HL-60/S4 treated with retinoic acid at 250 ng/mL for 4 days and 3 days (cell line): ENCODE results near the gene TCHH.
"Not testable (repeated sequence)": the region's sequence is repeated elsewhere in the genome, so short reads cannot be mapped to it uniquely, and the experiment has no call there.

ENCODE experiments used
- in situ Hi-C: fragments of 300-500 bp; cut with MboI; formaldehyde crosslinking; loops from 2 replicates; pipeline ENCODE4 v1.7.0; 2022; ENCODE audit warnings: low sequenced_read_pairs

The TCHH gene

GRCh38 chr1:152112885-152113432 is 2.3 kb downstream of the TCHH start:
- in situ Hi-C loops, result no loop called here

GRCh38 chr1:152112101-152112884 is 3.0 kb downstream of the TCHH start:
- in situ Hi-C loops, result no loop called here

GRCh38 chr1:152111515-152111968 is 3.7 kb downstream of the TCHH start:
- in situ Hi-C loops, result no loop called here

- in situ Hi-C loops, result no loop called here
Observed at GRCh38 chr1:152110860-152111514, 4.3 kb downstream of the TCHH start.

- in situ Hi-C loops, result no loop called here
Observed at GRCh38 chr1:152110365-152110859, 4.8 kb downstream of the TCHH start.

GRCh38 chr1:152109998-152110294 is 5.3 kb downstream of the TCHH start:
- in situ Hi-C loops, result no loop called here

GRCh38 chr1:152109231-152109997 is 5.8 kb downstream of the TCHH start:
- in situ Hi-C loops, result no loop called here

GRCh38 chr1:152108882-152109222 is 6.4 kb downstream of the TCHH start:
- in situ Hi-C loops, result no loop called here

GRCh38 chr1:152107984-152108881 is 7.0 kb downstream of the TCHH start:
- in situ Hi-C loops, result no loop called here

- in situ Hi-C loops, result no loop called here
Observed at GRCh38 chr1:152107031-152107983, 7.9 kb downstream of the TCHH start.

- in situ Hi-C loops, result no loop called here
Observed at GRCh38 chr1:152104854-152105253, 10.4 kb downstream of the TCHH start.

- in situ Hi-C loops, result no loop called here
Observed at GRCh38 chr1:152096931-152097330, 18.3 kb downstream of the TCHH start.

- in situ Hi-C loops, result no loop called here
Observed at GRCh38 chr1:152089014-152089674, 26.1 kb downstream of the TCHH start, which contains the start of gene TCHHL1. TCHHL1 (minus strand) TSS chr1:152089064; CDS start chr1:152088143, 921 bp downstream.

- in situ Hi-C loops, result no loop called here
Observed at GRCh38 chr1:152086760-152087159, 28.5 kb downstream of the TCHH start.

GRCh38 chr1:152084853-152085252 is 30.4 kb downstream of the TCHH start:
- in situ Hi-C loops, result no loop called here

- in situ Hi-C loops, result not testable (repeated sequence)
Observed at GRCh38 chr1:152081026-152081425, 34.2 kb downstream of the TCHH start.

GRCh38 chr1:152080494-152080893 is 34.8 kb downstream of the TCHH start:
- in situ Hi-C loops, result not testable (repeated sequence)

- in situ Hi-C loops, result no loop called here
Observed at GRCh38 chr1:152078831-152079441, 36.3 kb downstream of the TCHH start.
